Right lobe of liver (tissue), 4 donors: ENCODE measurements around the gene SNAP25.

Source experiments
- POLR2A ChIP-seq: fragments of 450-650 bp; IDR thresholded peaks from one replicate; pipeline ENCODE4 v1.6.1; 2017; ENCODE audit warnings: antibody characterized with exemption, mild to moderate bottlenecking
- TF ChIP-seq, protein P1 (sequence below), 4 donors: fragments of 200-600 bp in 3 of 4; fragments of 450-650 bp in 1 of 4; IDR thresholded peaks; one replicate each; pipeline versions ENCODE4 v1.5.1 to v1.8.0; 2016 to 2022; ENCODE audit warnings: antibody characterized with exemption in 4 of 4, mild to moderate bottlenecking in 2 of 4
- donor health status: DM: no; HTN: no; CAD: no.
- donor health status: DM: no; HTN: no; CAD: no.
- donor health status: DM: no; HTN: yes; CAD: no.

DNA sequence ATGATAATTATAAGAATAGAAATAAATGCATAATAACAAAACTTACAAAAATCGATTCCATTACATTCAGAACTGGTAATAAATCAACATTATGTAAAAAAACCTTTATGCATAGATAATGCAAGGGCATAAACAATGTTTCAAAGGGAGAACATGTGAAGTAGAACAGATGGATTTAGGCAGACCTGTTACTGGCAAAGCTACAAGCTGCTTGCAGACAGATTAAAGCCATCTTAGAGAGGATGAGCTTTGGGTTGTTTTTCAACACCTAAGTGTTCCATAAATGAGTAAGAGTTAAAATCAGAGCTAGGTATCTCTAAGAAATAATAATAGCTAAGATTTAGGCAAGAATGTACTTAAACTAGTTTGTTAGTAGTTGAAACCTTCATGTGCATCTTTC is 37.2 kb downstream of the SNAP25 start:
- TF ChIP-seq, protein P1, sequence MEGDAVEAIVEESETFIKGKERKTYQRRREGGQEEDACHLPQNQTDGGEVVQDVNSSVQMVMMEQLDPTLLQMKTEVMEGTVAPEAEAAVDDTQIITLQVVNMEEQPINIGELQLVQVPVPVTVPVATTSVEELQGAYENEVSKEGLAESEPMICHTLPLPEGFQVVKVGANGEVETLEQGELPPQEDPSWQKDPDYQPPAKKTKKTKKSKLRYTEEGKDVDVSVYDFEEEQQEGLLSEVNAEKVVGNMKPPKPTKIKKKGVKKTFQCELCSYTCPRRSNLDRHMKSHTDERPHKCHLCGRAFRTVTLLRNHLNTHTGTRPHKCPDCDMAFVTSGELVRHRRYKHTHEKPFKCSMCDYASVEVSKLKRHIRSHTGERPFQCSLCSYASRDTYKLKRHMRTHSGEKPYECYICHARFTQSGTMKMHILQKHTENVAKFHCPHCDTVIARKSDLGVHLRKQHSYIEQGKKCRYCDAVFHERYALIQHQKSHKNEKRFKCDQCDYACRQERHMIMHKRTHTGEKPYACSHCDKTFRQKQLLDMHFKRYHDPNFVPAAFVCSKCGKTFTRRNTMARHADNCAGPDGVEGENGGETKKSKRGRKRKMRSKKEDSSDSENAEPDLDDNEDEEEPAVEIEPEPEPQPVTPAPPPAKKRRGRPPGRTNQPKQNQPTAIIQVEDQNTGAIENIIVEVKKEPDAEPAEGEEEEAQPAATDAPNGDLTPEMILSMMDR (IDR thresholded peaks at IDR 0.05), result no peak
- no peak for TF ChIP-seq POLR2A
